ENCODE measurements around the gene ZBTB44. TPM values are rescaled to one million over a fixed set of nuclear protein-coding genes. Genes with fewer than 3 reads are reported as not detected.
A peak's percentile ranks its signal among the peaks of the same experiment; 100 is the strongest.

The ZBTB44 gene
- total RNA-seq, 1 experiment from 2014 or later: 66.4 TPM

DNA sequence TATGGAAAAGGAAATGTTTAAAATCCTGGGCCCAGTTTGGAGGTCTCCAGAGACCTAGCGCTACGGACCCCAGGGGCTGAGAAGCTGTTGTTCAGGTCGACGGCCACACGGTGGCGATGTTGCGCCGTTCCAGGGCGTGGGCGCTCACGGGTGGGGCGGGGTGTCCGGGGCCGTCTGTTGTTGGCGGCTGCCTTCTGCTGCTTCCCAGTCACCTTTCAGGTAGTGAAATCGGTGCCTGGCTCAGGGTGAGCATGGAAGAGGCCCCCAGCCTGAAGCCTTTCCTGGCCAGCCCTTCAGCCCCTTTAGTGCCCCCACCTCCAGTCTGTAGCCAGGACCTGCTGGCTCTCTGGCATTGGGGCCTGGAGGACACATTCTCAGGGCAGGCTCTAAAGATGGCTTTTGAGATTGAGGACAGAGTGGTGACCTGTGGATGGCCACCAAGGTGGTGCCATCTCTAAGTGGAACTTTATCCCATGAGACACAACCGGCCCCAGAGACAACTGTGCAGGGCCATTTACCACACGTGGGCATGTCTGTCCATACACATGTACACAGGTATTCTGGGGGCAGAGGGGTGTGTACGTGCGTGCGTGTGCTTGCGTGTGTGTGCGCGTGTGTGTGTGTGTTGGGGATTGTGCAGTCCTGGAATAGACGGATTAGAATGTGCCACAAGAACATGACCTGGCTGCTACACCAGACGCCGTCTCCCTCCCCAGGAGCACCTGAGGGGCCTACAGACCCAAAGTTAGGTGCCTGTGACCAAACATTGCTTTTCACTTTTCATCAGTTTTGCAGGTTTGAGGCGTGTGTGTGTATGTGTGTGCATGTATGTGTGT, 101.4 kb downstream of the ZBTB44 start:
- peak; percentile 86 for ATAC-seq
- Histone ChIP-seq H3K9me3 (ENCODE audit: control insufficient read depth, insufficient read depth, low read depth, low read length) (no peaks in the 10 kb centered on the region), H3K4me3 (ENCODE audit: low read depth in 2 of 2, low read length in 2 of 2) (peak overlapping the region in 1 of 2 experiments; percentile 17; a peak in 2 of 4 replicates), H3K27me3 (ENCODE audit: control insufficient read depth, insufficient read depth, low read length) (no peaks in the 10 kb centered on the region), H3K4me1 (ENCODE audit: control insufficient read depth, insufficient read depth, low read length) (0 out of 2 replicates have a peak, but pooled peaks cover 2% of the 10 kb centered on the region), H3K36me3 (ENCODE audit: control insufficient read depth, insufficient read depth, low read length) (no peaks in the 10 kb centered on the region), H3K27ac (ENCODE audit: low read length) (no peak overlapping the region)
- TF ChIP-seq, protein P1, sequence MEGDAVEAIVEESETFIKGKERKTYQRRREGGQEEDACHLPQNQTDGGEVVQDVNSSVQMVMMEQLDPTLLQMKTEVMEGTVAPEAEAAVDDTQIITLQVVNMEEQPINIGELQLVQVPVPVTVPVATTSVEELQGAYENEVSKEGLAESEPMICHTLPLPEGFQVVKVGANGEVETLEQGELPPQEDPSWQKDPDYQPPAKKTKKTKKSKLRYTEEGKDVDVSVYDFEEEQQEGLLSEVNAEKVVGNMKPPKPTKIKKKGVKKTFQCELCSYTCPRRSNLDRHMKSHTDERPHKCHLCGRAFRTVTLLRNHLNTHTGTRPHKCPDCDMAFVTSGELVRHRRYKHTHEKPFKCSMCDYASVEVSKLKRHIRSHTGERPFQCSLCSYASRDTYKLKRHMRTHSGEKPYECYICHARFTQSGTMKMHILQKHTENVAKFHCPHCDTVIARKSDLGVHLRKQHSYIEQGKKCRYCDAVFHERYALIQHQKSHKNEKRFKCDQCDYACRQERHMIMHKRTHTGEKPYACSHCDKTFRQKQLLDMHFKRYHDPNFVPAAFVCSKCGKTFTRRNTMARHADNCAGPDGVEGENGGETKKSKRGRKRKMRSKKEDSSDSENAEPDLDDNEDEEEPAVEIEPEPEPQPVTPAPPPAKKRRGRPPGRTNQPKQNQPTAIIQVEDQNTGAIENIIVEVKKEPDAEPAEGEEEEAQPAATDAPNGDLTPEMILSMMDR (IDR thresholded peaks at IDR 0.05): peak; percentile 98
- no peak for TF ChIP-seq SIN3A (IDR thresholded peaks at IDR 0.05; ENCODE audit: borderline replicate concordance, insufficient read depth, low read depth, low read length)
- TF ChIP-seq, protein P2, sequence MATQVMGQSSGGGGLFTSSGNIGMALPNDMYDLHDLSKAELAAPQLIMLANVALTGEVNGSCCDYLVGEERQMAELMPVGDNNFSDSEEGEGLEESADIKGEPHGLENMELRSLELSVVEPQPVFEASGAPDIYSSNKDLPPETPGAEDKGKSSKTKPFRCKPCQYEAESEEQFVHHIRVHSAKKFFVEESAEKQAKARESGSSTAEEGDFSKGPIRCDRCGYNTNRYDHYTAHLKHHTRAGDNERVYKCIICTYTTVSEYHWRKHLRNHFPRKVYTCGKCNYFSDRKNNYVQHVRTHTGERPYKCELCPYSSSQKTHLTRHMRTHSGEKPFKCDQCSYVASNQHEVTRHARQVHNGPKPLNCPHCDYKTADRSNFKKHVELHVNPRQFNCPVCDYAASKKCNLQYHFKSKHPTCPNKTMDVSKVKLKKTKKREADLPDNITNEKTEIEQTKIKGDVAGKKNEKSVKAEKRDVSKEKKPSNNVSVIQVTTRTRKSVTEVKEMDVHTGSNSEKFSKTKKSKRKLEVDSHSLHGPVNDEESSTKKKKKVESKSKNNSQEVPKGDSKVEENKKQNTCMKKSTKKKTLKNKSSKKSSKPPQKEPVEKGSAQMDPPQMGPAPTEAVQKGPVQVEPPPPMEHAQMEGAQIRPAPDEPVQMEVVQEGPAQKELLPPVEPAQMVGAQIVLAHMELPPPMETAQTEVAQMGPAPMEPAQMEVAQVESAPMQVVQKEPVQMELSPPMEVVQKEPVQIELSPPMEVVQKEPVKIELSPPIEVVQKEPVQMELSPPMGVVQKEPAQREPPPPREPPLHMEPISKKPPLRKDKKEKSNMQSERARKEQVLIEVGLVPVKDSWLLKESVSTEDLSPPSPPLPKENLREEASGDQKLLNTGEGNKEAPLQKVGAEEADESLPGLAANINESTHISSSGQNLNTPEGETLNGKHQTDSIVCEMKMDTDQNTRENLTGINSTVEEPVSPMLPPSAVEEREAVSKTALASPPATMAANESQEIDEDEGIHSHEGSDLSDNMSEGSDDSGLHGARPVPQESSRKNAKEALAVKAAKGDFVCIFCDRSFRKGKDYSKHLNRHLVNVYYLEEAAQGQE (IDR thresholded peaks at IDR 0.05; ENCODE audit: insufficient read depth in 1 of 2, low read depth in 2 of 2, low read length in 1 of 2): no peak
- CTCF ChIA-PET: interaction anchor here (0.7 to 1.3 kb wide), 11 partner anchors 10 to 281 kb away, joined by 3 to 16 read pairs (median 4); no protein-coding TSS in a partner anchor
- peak; percentile 12 for DNase-seq (ENCODE audit: low read depth, low spot score)
- in situ Hi-C loops (cut with HindIII; ENCODE audit: low pct_unique_long_range_greater_than_20kb, low sequenced_read_pairs): no loop called here
- intact Hi-C loops (cut with micrococcal nuclease; ENCODE audit: unreplicated experiment): loop anchor here (2.0 to 10.0 kb wide), 2 partner anchors 171 to 213 kb away; no protein-coding TSS in a partner anchor
- POLR2A ChIA-PET: no interaction called here
- BruUV-seq (replicated peaks): no TSS peak

DNA sequence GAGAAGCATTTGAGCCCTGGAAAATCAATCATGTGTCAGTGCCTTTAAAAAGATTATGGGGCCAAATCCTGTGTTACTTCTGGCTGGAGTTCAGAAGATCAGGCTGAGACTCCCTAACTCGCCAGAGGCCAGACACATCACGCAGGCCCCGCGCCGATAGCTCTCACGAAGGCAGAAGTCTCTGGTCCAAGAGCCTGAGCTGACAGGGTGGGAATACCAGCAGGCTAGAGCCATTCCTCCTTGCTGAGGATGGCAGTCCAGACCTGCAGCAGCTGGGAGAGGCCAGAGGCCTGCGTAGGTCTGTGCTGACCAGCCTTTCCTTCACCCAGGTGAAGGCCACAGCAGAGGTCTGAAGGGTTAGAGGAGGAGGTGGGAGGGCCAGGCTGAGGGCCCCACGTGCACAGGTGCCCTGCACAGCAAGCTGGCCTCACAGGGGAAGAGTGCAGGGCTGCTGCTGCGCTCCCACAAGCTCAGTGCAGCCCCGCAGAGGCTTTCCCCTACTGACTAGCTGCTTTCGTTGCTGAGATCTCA, 102.2 kb downstream of the ZBTB44 start:
- H3K36me3 ChIP-seq (ENCODE audit: control insufficient read depth, insufficient read depth, low read length): no peaks in the 10 kb centered on the region
- H3K4me1 ChIP-seq (ENCODE audit: control insufficient read depth, insufficient read depth, low read length): 0 out of 2 replicates have a peak, but pooled peaks cover 2% of the 10 kb centered on the region
- BruUV-seq (replicated peaks): no TSS peak
- no peak for DNase-seq (ENCODE audit: low read depth, low spot score)
- TF ChIP-seq, protein P1 (IDR thresholded peaks at IDR 0.05): no peak
- TF ChIP-seq POLR2AphosphoS5 (IDR thresholded peaks at IDR 0.05; ENCODE audit: low read depth, low read length): no peak
- intact Hi-C loops (cut with micrococcal nuclease; ENCODE audit: unreplicated experiment) (loop anchor here (2.0 to 10.0 kb wide), 2 partner anchors 172 to 214 kb away; no protein-coding TSS in a partner anchor), in situ Hi-C loops (cut with HindIII; ENCODE audit: low pct_unique_long_range_greater_than_20kb, low sequenced_read_pairs) (no loop called here)
- H3K27me3 ChIP-seq (ENCODE audit: control insufficient read depth, insufficient read depth, low read length): no peaks in the 10 kb centered on the region
- ChIA-PET POLR2A (no interaction called here), CTCF (interaction anchor here (0.7 to 1.3 kb wide), 12 partner anchors 9 to 280 kb away, joined by 3 to 16 read pairs (median 4); no protein-coding TSS in a partner anchor)
- H3K4me3 ChIP-seq (ENCODE audit: low read depth in 2 of 2, low read length in 2 of 2): no peak overlapping the region
- ATAC-seq: peak; percentile 44; the same call in 1 of the 2 replicates
- H3K27ac ChIP-seq (ENCODE audit: low read length): no peak overlapping the region
- no peaks in the 10 kb centered on the region for H3K9me3 ChIP-seq (ENCODE audit: control insufficient read depth, insufficient read depth, low read depth, low read length)
